Measurements from ENCODE around the gene EGFL7. TPM values are rescaled to one million over a fixed set of nuclear protein-coding genes. Genes with fewer than 3 reads are reported as not detected.
"Not testable (repeated sequence)": the region's sequence is repeated elsewhere in the genome, so short reads cannot be mapped to it uniquely, and the experiment has no call there.

EGFL7 gene
- total and polyA plus RNA-seq, 2 of the 8 experiments (the other 6 are each of a cell fraction or from before 2014, with no cell fraction given) = 37.8 to 53.4 TPM

GRCh38 chr9:136704741-136705140 is 42.0 kb downstream of the EGFL7 start:
- H3K18ac ChIP-seq (ENCODE audit: extremely low read depth, low read length); H3K4me2 ChIP-seq (ENCODE audit: insufficient read depth in 1 of 2, low read depth in 2 of 2, low read length in 2 of 2); H3K9me3 ChIP-seq (ENCODE audit: insufficient read depth in 2 of 2, low read depth in 1 of 2, low read length in 1 of 2); H2BK12ac ChIP-seq (ENCODE audit: low read depth, low read length); H3K79me2 ChIP-seq (ENCODE audit: control insufficient read depth in 1 of 2, insufficient read depth in 2 of 2, low read length in 2 of 2); H3K36me3 ChIP-seq (ENCODE audit: control insufficient read depth in 2 of 4, insufficient read depth in 4 of 4, low read length in 3 of 4); CTCF ChIA-PET (ENCODE audit: partially characterized antibody); H3K4ac ChIP-seq (replicated peaks; ENCODE audit: insufficient read length, low read depth, low read length); H2AK5ac ChIP-seq (ENCODE audit: low read depth, low read length); H3K9ac ChIP-seq (replicated peaks in 1 of 4; ENCODE audit: extremely low read depth in 1 of 4, low read depth in 3 of 4, low read length in 3 of 4); H2BK120ac ChIP-seq (replicated peaks; ENCODE audit: low read depth, low read length); DNase-seq (ENCODE audit: low read depth in 1 of 2, low spot score in 2 of 2); H3K23me2 ChIP-seq (ENCODE audit: low read depth, low read length); H3K79me1 ChIP-seq (ENCODE audit: low read depth, low read length); H2BK5ac ChIP-seq (ENCODE audit: low read depth, low read length); H3K27ac ChIP-seq (ENCODE audit: low read depth, low read length); H3K14ac ChIP-seq (ENCODE audit: insufficient read length); H3K23ac ChIP-seq (ENCODE audit: insufficient read length); H2BK20ac ChIP-seq (ENCODE audit: low read length); H4K5ac ChIP-seq (ENCODE audit: insufficient read length, low read depth, low read length); H4K20me1 ChIP-seq (replicated peaks in 1 of 2; ENCODE audit: control insufficient read depth in 1 of 2, insufficient read depth in 2 of 2, low read length in 2 of 2); H3K27me3 ChIP-seq (replicated peaks in 1 of 4; ENCODE audit: control insufficient read depth in 3 of 4, extremely low read depth in 1 of 4, insufficient read depth in 3 of 4, low read length in 3 of 4); H3K4me3 ChIP-seq (ENCODE audit: extremely low read depth in 1 of 4, insufficient read depth in 2 of 4, low read depth in 3 of 4, low read length in 4 of 4); H4K91ac ChIP-seq (replicated peaks; ENCODE audit: insufficient read length, low read length); H2BK15ac ChIP-seq (ENCODE audit: low read length); H4K8ac ChIP-seq (ENCODE audit: extremely low read depth, insufficient read depth, low read length); H2AFZ ChIP-seq (ENCODE audit: low read length); FAIRE-seq; H3K56ac ChIP-seq (replicated peaks; ENCODE audit: insufficient read length, low read depth, low read length); H3K4me1 ChIP-seq (replicated peaks in 1 of 4; ENCODE audit: control insufficient read depth in 3 of 4, insufficient read depth in 4 of 4, low read length in 3 of 4): not testable (repeated sequence)
- 94% methylated on average over 6 of the region's 8 CpGs; no CpG with 5 or more reads in 1 of the 2 experiments for WGBS, 2 experiments (ENCODE audit: extremely low coverage in 1 of 2, insufficient coverage in 1 of 2, insufficient read length in 1 of 2, insufficient replicate concordance in 2 of 2, low coverage in 1 of 2, low lambda C conversion rate in 2 of 2, missing lambda C conversion rate in 1 of 2)
- POLR2A ChIA-PET (ENCODE audit: partially characterized antibody) = interaction anchor here (1.0 kb wide), 1 partner anchor 22 kb away, joined by 4 read pairs; no protein-coding TSS in a partner anchor
